ENCODE results near the gene TAS1R2.

TAS1R2 gene

GRCh38 chr1:18883636-18884418 is 24.4 kb upstream of the TAS1R2 start:
- intact Hi-C loops (cut with DNase I; ENCODE audit: low total_unique reads), result loop anchor here (5.0 kb wide), 1 partner anchor 213 kb away; no protein-coding TSS in a partner anchor
- Histone ChIP-seq H3K4me3 (no peak overlapping the region), H3K9me3 (no peaks in the 10 kb centered on the region), H3K27ac (no peak overlapping the region), H3K27me3 (no peaks in the 10 kb centered on the region), H3K36me3 (peaks cover 0 to 45% (median 24%) of the 10 kb centered on the region in 3 donors), H3K4me1 (no peaks in the 10 kb centered on the region)
- TF ChIP-seq, protein P1, sequence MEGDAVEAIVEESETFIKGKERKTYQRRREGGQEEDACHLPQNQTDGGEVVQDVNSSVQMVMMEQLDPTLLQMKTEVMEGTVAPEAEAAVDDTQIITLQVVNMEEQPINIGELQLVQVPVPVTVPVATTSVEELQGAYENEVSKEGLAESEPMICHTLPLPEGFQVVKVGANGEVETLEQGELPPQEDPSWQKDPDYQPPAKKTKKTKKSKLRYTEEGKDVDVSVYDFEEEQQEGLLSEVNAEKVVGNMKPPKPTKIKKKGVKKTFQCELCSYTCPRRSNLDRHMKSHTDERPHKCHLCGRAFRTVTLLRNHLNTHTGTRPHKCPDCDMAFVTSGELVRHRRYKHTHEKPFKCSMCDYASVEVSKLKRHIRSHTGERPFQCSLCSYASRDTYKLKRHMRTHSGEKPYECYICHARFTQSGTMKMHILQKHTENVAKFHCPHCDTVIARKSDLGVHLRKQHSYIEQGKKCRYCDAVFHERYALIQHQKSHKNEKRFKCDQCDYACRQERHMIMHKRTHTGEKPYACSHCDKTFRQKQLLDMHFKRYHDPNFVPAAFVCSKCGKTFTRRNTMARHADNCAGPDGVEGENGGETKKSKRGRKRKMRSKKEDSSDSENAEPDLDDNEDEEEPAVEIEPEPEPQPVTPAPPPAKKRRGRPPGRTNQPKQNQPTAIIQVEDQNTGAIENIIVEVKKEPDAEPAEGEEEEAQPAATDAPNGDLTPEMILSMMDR (IDR thresholded peaks at IDR 0.05), result peak; percentile 89 to 90
- peak; percentile 75 to 82 for DNase-seq

DNA sequence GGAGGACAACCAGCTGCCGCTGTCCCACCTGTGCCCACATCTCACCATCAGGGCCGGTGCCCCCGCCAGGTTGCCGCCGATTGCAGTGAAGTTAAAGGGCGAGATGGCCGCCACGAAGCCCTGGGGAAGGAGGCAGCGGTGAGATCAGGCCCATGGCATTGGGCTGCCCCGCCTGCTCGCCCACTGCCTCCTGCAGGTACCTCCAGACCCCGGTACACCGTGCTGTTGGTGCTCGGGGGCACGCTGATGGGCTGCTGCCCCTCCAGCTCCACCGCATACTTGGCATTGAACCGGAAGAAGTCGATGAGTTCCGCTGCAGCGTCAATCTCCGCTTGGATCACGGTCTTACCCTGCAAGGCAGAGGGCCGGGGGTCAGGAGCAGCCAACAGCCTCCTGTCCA is 23.6 kb upstream of the TAS1R2 start:
- Histone ChIP-seq H3K4me1 (no peaks in the 10 kb centered on the region), H3K9me3 (no peaks in the 10 kb centered on the region), H3K27ac (no peak overlapping the region), H3K4me3 (no peak overlapping the region), H3K27me3 (no peaks in the 10 kb centered on the region), H3K36me3 (peaks cover 0 to 40% (median 18%) of the 10 kb centered on the region in 3 donors)
- TF ChIP-seq, protein P1 (IDR thresholded peaks at IDR 0.05), result no peak
- DNase-seq, result no peak
- intact Hi-C loops (cut with DNase I; ENCODE audit: low total_unique reads), result loop anchor here (5.0 kb wide), 1 partner anchor 214 kb away; no protein-coding TSS in a partner anchor

GRCh38 chr1:18882486-18882885 is 23.0 kb upstream of the TAS1R2 start:
- intact Hi-C loops (cut with DNase I; ENCODE audit: low total_unique reads), result loop anchor here (5.0 kb wide), 1 partner anchor 215 kb away; no protein-coding TSS in a partner anchor
- Histone ChIP-seq H3K36me3 (peaks cover 0 to 34% (median 18%) of the 10 kb centered on the region in 3 donors), H3K4me3 (no peak overlapping the region), H3K27ac (no peak overlapping the region), H3K27me3 (no peaks in the 10 kb centered on the region), H3K9me3 (no peaks in the 10 kb centered on the region), H3K4me1 (no peaks in the 10 kb centered on the region)
- no peak for DNase-seq
- TF ChIP-seq, protein P1 (IDR thresholded peaks at IDR 0.05), result no peak

- intact Hi-C loops (cut with DNase I; ENCODE audit: low total_unique reads), result loop anchor here (5.0 kb wide), 1 partner anchor 215 kb away; no protein-coding TSS in a partner anchor
Observed at GRCh38 chr1:18881642-18882431, 22.4 kb upstream of the TAS1R2 start.

DNA sequence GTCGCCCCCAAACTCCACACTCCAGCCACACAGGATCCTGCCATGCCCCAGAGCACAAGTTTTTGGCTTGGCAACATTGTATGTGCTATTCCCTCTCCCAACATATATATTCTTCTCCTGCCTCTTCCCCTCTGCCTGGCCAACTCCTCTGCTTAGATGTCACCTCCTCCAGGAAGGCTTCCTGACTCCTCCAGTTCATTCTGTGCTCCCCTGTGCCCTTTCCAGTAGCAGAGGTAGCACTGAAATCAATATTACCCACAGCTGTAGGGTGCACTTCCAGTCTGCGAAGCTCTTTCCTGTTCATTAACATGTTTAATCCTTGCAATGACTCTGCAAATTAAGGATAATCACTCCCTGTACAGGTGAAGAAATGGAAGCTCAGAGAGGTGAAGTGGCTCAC is 21.7 kb upstream of the TAS1R2 start:
- H3K9me3 ChIP-seq, result no peaks in the 10 kb centered on the region
- intact Hi-C loops (cut with DNase I; ENCODE audit: low total_unique reads), result loop anchor here (5.0 kb wide), 1 partner anchor 216 kb away; no protein-coding TSS in a partner anchor
- no peaks in the 10 kb centered on the region for H3K4me1 ChIP-seq
- TF ChIP-seq, protein P1 (IDR thresholded peaks at IDR 0.05), result no peak
- peaks cover 0 to 37% (median 18%) of the 10 kb centered on the region in 3 donors for H3K36me3 ChIP-seq
- no peaks in the 10 kb centered on the region for H3K27me3 ChIP-seq
- H3K27ac ChIP-seq, result no peak overlapping the region
- H3K4me3 ChIP-seq, result no peak overlapping the region
- DNase-seq, result no peak

More at GRCh38 chr1:18881642-18882431, 22.4 kb upstream of the TAS1R2 start:
- Histone ChIP-seq H3K36me3 (peaks cover 0 to 35% (median 18%) of the 10 kb centered on the region in 3 donors), H3K27me3 (no peaks in the 10 kb centered on the region), H3K27ac (no peak overlapping the region), H3K4me1 (no peaks in the 10 kb centered on the region), H3K9me3 (no peaks in the 10 kb centered on the region), H3K4me3 (no peak overlapping the region)
- no peak for DNase-seq
- TF ChIP-seq, protein P1 (IDR thresholded peaks at IDR 0.05), result no peak
